Gastrocnemius medialis (tissue), 4 donors: ENCODE data around the gene CCDC93. TPM values are rescaled to one million over a fixed set of nuclear protein-coding genes. Genes with fewer than 3 reads are reported as not detected.

Experiments used
- ATAC-seq, 2 donors: fragments of 150-250 bp; one replicate each; pipeline ENCODE4 v1.9.1; 2016
- DNase-seq, 2 donors: peaks; one replicate each; pipeline ENCODE4 v3.0.0-alpha.2; 2019
- H3K27ac ChIP-seq, 4 donors: fragments of 200-600 bp; sonication (generic); 1 replicate in 1 of 4; 2 replicates in 3 of 4; pipeline ENCODE4 v1.5.1; 2016 to 2018; ENCODE audit warnings: mild to moderate bottlenecking in 2 of 4, moderate library complexity in 1 of 4
- H3K27me3 ChIP-seq, 3 donors: fragments of 200-600 bp; sonication (generic) in 2 of 3; 1 replicate in 1 of 3; 2 replicates in 2 of 3; pipeline versions ENCODE4 v1.5.1 to v1.6.0; 2016 to 2019; ENCODE audit warnings: mild to moderate bottlenecking in 1 of 3, moderate library complexity in 1 of 3
- H3K36me3 ChIP-seq, 2 donors: fragments of 200-600 bp; sonication (generic) in 1 of 2; one replicate each; pipeline ENCODE4 v1.5.1; 2017 to 2018
- H3K4me1 ChIP-seq, 2 donors: fragments of 200-600 bp; sonication (generic) in 1 of 2; one replicate each; pipeline ENCODE4 v1.5.1; 2016 to 2017; ENCODE audit warnings: mild to moderate bottlenecking in 2 of 2
- H3K4me3 ChIP-seq, 4 donors: fragments of 200-600 bp; sonication (generic) in 3 of 4; 1 replicate in 1 of 4; 2 replicates in 3 of 4; pipeline ENCODE4 v1.5.1; 2016 to 2019; ENCODE audit warnings: mild to moderate bottlenecking in 2 of 4
- H3K9me3 ChIP-seq, 3 donors: fragments of 200-600 bp; sonication (generic) in 2 of 3; 1 replicate in 1 of 3; 2 replicates in 2 of 3; pipeline ENCODE4 v1.5.1; 2016 to 2019
- CTCF ChIP-seq, 5 experiments: fragments of 450-650 bp in 3 of 5; fragments of 200-600 bp in 2 of 5; sonication (generic) in 2 of 5; IDR thresholded peaks in 4 of 5; conservative IDR thresholded peaks in 1 of 5; 1 replicate in 4 of 5; 2 replicates in 1 of 5; pipeline ENCODE4 v1.5.1; 2016 to 2019; ENCODE audit warnings: antibody characterized with exemption in 5 of 5, mild to moderate bottlenecking in 3 of 5, moderate library complexity in 3 of 5
- POLR2A ChIP-seq, 2 donors: fragments of 450-650 bp; IDR thresholded peaks; one replicate each; pipeline ENCODE4 v1.6.1; 2017; ENCODE audit warnings: antibody characterized with exemption in 2 of 2, mild to moderate bottlenecking in 2 of 2, moderate library complexity in 2 of 2
- in situ Hi-C, 4 donors: fragments of 200-750 bp; cut with MboI; loops; one replicate each; pipeline versions ENCODE4 v1.15.0 to v1.8.0; 2017; ENCODE audit warnings: low sequenced_read_pairs in 4 of 4
- intact Hi-C: fragments of 100-400 bp; cut with DNase I; formaldehyde crosslinking; loops from one replicate; pipeline ENCODE4 v1.15.1; 2023; ENCODE audit warnings: low total_unique reads
- total RNA-seq, 4 donors: library from RNA; depleted of rRNA; stranded (reverse); fragments of >200 nt; gene quantifications; one replicate each; pipeline versions ENCODE4 v1.1.0 to v1.2.3, GENCODE V29; 2016

The CCDC93 gene
- total RNA-seq, 4 donors from 2014 or later, result 9.6 to 13.6 (median 12.8) TPM

- Histone ChIP-seq H3K27ac (no peak overlapping the region), H3K36me3 (peaks cover 3 to 47% of the 10 kb centered on the region in 2 donors), H3K4me1 (peaks cover 8 to 20% of the 10 kb centered on the region in 2 donors), H3K27me3 (no peaks in the 10 kb centered on the region), H3K9me3 (no peaks in the 10 kb centered on the region), H3K4me3 (no peak overlapping the region)
- ATAC-seq, result no peak
- intact Hi-C loops (loop anchor here (2.0 kb wide), 1 partner anchor 35 kb away; no protein-coding TSS in a partner anchor), in situ Hi-C loops (no loop called here)
- TF ChIP-seq POLR2A (IDR thresholded peaks at IDR 0.05), result no peak
- TF ChIP-seq CTCF (IDR thresholded peaks at IDR 0.05 in 4 of 5, conservative IDR thresholded peaks at IDR 0.05 in 1 of 5), result no peak
- DNase-seq, result no peak
Measured at GRCh38 chr2:117967977-117968718, 45.7 kb downstream of the CCDC93 start.

- no peaks in the 10 kb centered on the region for H3K9me3 ChIP-seq
- no peak for ATAC-seq
- no peak for TF ChIP-seq CTCF (IDR thresholded peaks at IDR 0.05 in 4 of 5, conservative IDR thresholded peaks at IDR 0.05 in 1 of 5)
- no peak for TF ChIP-seq POLR2A (IDR thresholded peaks at IDR 0.05)
- in situ Hi-C loops, result no loop called here
- no peak for DNase-seq
- no peak overlapping the region for H3K27ac ChIP-seq
- H3K36me3 ChIP-seq, result peaks cover 0 to 32% of the 10 kb centered on the region in 2 donors
- no peaks in the 10 kb centered on the region for H3K27me3 ChIP-seq
- H3K4me1 ChIP-seq, result peaks cover 8 to 17% of the 10 kb centered on the region in 2 donors
- intact Hi-C loops, result no loop called here
- H3K4me3 ChIP-seq, result no peak overlapping the region
Measured at GRCh38 chr2:117963446-117963845, 50.4 kb downstream of the CCDC93 start.

- intact Hi-C loops (no loop called here), in situ Hi-C loops (no loop called here)
- peaks cover 3 to 7% of the 10 kb centered on the region in 2 donors for H3K4me1 ChIP-seq
- H3K27me3 ChIP-seq, result no peaks in the 10 kb centered on the region
- no peak overlapping the region for H3K4me3 ChIP-seq
- no peak for TF ChIP-seq POLR2A (IDR thresholded peaks at IDR 0.05)
- TF ChIP-seq CTCF (IDR thresholded peaks at IDR 0.05 in 4 of 5, conservative IDR thresholded peaks at IDR 0.05 in 1 of 5), result no peak
- H3K27ac ChIP-seq, result no peak overlapping the region
- no peaks in the 10 kb centered on the region for H3K9me3 ChIP-seq
- no peak for ATAC-seq
- peaks cover 0 to 54% of the 10 kb centered on the region in 2 donors for H3K36me3 ChIP-seq
- no peak for DNase-seq
Measured at GRCh38 chr2:117961201-117961600, 52.7 kb downstream of the CCDC93 start.

- TF ChIP-seq CTCF (IDR thresholded peaks at IDR 0.05 in 4 of 5, conservative IDR thresholded peaks at IDR 0.05 in 1 of 5) (no peak), POLR2A (IDR thresholded peaks at IDR 0.05) (no peak)
- H3K27me3 ChIP-seq, result no peaks in the 10 kb centered on the region
- DNase-seq (no peak), ATAC-seq (no peak)
- no peaks in the 10 kb centered on the region for H3K4me1 ChIP-seq
- H3K36me3 ChIP-seq, result peaks cover 0 to 62% of the 10 kb centered on the region in 2 donors
- no peak overlapping the region for H3K4me3 ChIP-seq
- no peak overlapping the region for H3K27ac ChIP-seq
- intact Hi-C loops, result no loop called here
- no peaks in the 10 kb centered on the region for H3K9me3 ChIP-seq
- in situ Hi-C loops, result no loop called here
Measured at GRCh38 chr2:117960231-117960630, 53.6 kb downstream of the CCDC93 start.
